SJCRH30 (cell line): ENCODE measurements around the gene GATAD1. TPM values are rescaled to one million over a fixed set of nuclear protein-coding genes. Genes with fewer than 3 reads are reported as not detected.
"Not testable (repeated sequence)": the region's sequence is repeated elsewhere in the genome, so short reads cannot be mapped to it uniquely, and the experiment has no call there.

Experiments
- DNase-seq, 2 experiments: peaks; one replicate each; pipeline ENCODE4 v3.0.0-alpha.2; 2015 to 2020
- H3K27ac ChIP-seq: fragments of 250-450 bp; sonication (Bioruptor Pico); 2 replicates; pipeline ENCODE4 v1.5.1; 2020; ENCODE audit warnings: mild to moderate bottlenecking, moderate library complexity
- H3K27me3 ChIP-seq: fragments of 250-450 bp; sonication (Bioruptor Pico); 2 replicates; pipeline ENCODE4 v1.5.1; 2020; ENCODE audit warnings: mild to moderate bottlenecking, moderate library complexity
- H3K36me3 ChIP-seq: fragments of 250-450 bp; sonication (Bioruptor Pico); 2 replicates; pipeline ENCODE4 v1.5.1; 2020; ENCODE audit warnings: mild to moderate bottlenecking, moderate library complexity
- H3K4me1 ChIP-seq: fragments of 250-450 bp; sonication (Bioruptor Pico); 2 replicates; pipeline ENCODE4 v1.5.1; 2020; ENCODE audit warnings: mild to moderate bottlenecking, moderate library complexity
- H3K4me3 ChIP-seq: fragments of 250-450 bp; sonication (Bioruptor Pico); 2 replicates; pipeline ENCODE4 v1.5.1; 2020; ENCODE audit warnings: mild to moderate bottlenecking, moderate library complexity
- H3K9me3 ChIP-seq: fragments of 250-450 bp; sonication (Bioruptor Pico); replicated peaks from 2 replicates; pipeline ENCODE4 v1.5.1; 2020; ENCODE audit warnings: mild to moderate bottlenecking, moderate library complexity
- total RNA-seq: library from RNA; depleted of rRNA; stranded (reverse); fragments of >200 nt; shearing (Covaris generic); gene quantifications from 2 replicates; pipeline ENCODE4 v1.2.3, GENCODE V29; 2014

GATAD1 gene
- total RNA-seq, 1 experiment from 2014 or later, result 57.1 TPM

GRCh38 chr7:92423710-92424131 is 23.6 kb upstream of the GATAD1 start:
- Histone ChIP-seq H3K4me1 (peaks cover 25% of the 10 kb centered on the region), H3K36me3 (no peaks in the 10 kb centered on the region), H3K9me3 (no peaks in the 10 kb centered on the region), H3K27ac (peak overlapping the region; percentile 42), H3K27me3 (no peaks in the 10 kb centered on the region), H3K4me3 (peak overlapping the region; percentile 63)
- no peak for DNase-seq

DNA sequence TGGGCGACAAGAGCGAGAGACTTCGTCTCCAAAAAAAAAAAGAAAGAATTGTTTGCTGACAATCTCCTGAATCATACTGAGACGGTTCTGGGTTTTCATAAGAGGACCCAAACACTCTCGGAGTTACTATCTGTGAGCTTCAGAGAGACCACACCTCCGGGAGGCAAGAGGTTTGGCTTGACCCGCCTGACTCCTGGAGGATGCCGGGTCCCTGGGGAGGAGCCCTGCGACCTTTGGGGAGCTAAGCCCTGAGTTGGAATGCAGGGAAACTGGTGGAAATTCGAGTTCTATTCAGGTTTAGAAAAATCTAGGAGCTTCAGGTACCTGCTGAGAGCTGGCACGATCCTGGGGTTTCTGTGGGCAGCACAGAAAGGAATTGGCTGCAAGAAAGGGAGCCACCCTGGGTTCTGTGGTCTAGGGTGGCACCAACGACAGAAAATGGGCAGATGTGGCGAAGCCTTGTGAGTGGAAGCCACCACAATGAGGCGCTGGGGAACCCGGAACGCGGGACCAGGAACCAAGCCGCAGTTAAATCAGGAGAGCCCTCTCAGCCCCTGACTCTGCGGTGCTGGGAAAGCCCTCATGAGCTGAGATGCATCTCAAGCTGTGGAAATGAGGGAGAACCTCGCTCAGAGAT is 21.9 kb upstream of the GATAD1 start:
- H3K4me1 ChIP-seq, result peaks cover 25% of the 10 kb centered on the region
- no peak for DNase-seq
- H3K27ac ChIP-seq, result no peak overlapping the region
- H3K4me3 ChIP-seq, result no peak overlapping the region
- no peaks in the 10 kb centered on the region for H3K27me3 ChIP-seq
- no peaks in the 10 kb centered on the region for H3K9me3 ChIP-seq
- H3K36me3 ChIP-seq, result no peaks in the 10 kb centered on the region

DNA sequence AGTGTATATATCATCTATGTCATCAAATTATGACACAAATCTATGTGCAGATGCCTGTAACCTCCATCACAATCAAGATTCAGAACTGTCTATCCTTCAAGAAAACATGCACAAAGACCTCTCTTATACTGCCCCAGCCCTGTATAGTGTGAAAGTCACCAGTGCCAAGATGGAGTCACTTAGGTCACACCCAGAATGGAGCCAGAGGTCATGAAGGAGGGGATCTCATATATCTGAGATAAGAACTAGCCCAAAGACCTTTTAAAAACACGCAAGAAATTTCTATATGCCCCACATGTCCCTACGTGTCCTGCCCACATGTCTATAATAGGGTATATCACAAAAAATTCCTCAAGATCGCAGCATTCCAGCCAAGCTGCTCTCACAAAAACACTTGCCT is 20.1 kb upstream of the GATAD1 start:
- no peak for DNase-seq
- Histone ChIP-seq H3K4me3 (no peak overlapping the region), H3K27ac (no peak overlapping the region), H3K36me3 (no peaks in the 10 kb centered on the region), H3K9me3 (no peaks in the 10 kb centered on the region), H3K4me1 (peaks cover 14% of the 10 kb centered on the region), H3K27me3 (no peaks in the 10 kb centered on the region)

GRCh38 chr7:92432299-92432946 is 14.9 kb upstream of the GATAD1 start:
- no peaks in the 10 kb centered on the region for H3K36me3 ChIP-seq
- H3K9me3 ChIP-seq, result no peaks in the 10 kb centered on the region; the same call in 1 of the 2 replicates
- DNase-seq, result no peak
- no peaks in the 10 kb centered on the region for H3K27me3 ChIP-seq
- no peak overlapping the region for H3K4me3 ChIP-seq
- no peak overlapping the region for H3K27ac ChIP-seq
- no peaks in the 10 kb centered on the region for H3K4me1 ChIP-seq

- DNase-seq, result no peak
- no peaks in the 10 kb centered on the region for H3K36me3 ChIP-seq
- peaks cover 2% of the 10 kb centered on the region for H3K4me1 ChIP-seq
- H3K27ac ChIP-seq, result no peak overlapping the region
- H3K9me3 ChIP-seq, result no peaks in the 10 kb centered on the region; the same call in 1 of the 2 replicates
- no peak overlapping the region for H3K4me3 ChIP-seq
- H3K27me3 ChIP-seq, result no peaks in the 10 kb centered on the region
Observed at GRCh38 chr7:92433019-92433418, 14.3 kb upstream of the GATAD1 start.

- no peaks in the 10 kb centered on the region for H3K36me3 ChIP-seq
Observed at GRCh38 chr7:92435542-92435941, 11.7 kb upstream of the GATAD1 start.

DNA sequence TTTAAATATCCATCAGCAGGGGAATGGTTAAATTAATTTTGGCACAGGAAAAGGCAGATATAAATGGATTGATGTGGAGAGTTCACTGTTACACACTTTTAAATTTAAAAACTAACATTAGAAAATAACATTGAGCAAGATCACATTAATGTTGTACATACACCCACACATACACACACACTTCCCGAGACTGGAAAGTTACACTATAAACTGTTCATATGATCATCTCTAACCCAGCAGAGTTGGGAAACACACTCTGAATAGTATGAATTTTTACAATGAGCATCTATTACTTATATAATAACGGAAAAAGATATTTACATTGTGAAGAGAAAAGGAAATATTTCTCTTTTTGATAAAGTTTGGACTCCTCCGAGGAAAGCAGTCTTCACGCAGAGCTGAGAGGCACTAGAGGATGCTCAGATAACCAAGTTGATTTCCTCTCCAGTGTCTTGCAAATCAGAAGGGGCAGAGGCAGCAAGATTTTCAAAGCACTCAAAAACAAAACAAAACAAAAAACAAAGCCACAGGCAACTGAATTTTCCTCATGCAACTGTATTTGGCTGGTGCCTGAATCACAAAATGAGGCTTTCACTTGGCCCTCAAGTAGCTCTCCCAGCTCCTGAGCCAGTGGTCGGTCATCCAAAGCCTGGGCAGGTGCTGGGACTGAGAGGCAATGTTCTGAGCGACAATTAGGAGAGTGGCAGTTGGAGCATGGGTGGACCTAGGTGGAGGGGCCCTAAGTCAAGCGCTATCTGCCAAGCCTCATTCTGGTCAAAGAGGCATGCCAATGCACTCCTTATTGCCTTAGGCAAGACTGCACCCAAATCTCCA is 10.5 kb upstream of the GATAD1 start:
- H3K4me3 ChIP-seq, result no peak overlapping the region
- H3K36me3 ChIP-seq, result no peaks in the 10 kb centered on the region
- no peak overlapping the region for H3K27ac ChIP-seq
- no peak for DNase-seq
- no peaks in the 10 kb centered on the region for H3K27me3 ChIP-seq
- no peaks in the 10 kb centered on the region; the same call in 1 of the 2 replicates for H3K9me3 ChIP-seq
- H3K4me1 ChIP-seq, result peaks cover 10% of the 10 kb centered on the region

More at GRCh38 chr7:92435542-92435941, 11.7 kb upstream of the GATAD1 start:
- H3K9me3 ChIP-seq, result no peaks in the 10 kb centered on the region; the same call in 1 of the 2 replicates
- no peaks in the 10 kb centered on the region for H3K27me3 ChIP-seq
- peaks cover 10% of the 10 kb centered on the region for H3K4me1 ChIP-seq
- no peak overlapping the region for H3K27ac ChIP-seq
- no peak overlapping the region for H3K4me3 ChIP-seq
- no peak for DNase-seq

- no peak overlapping the region for H3K4me3 ChIP-seq
- H3K36me3 ChIP-seq, result no peaks in the 10 kb centered on the region
- H3K27ac ChIP-seq, result no peak overlapping the region
- H3K27me3 ChIP-seq, result no peaks in the 10 kb centered on the region
- peaks cover 10% of the 10 kb centered on the region for H3K4me1 ChIP-seq
- no peaks in the 10 kb centered on the region; the same call in 1 of the 2 replicates for H3K9me3 ChIP-seq
- DNase-seq, result peak; percentile 36 to 38
Observed at GRCh38 chr7:92437956-92438491, 9.3 kb upstream of the GATAD1 start.

- not testable (repeated sequence) for H3K27me3 ChIP-seq, H3K4me1 ChIP-seq, H3K36me3 ChIP-seq, DNase-seq, H3K27ac ChIP-seq, H3K9me3 ChIP-seq, H3K4me3 ChIP-seq
Observed at GRCh38 chr7:92442720-92443119, 4.6 kb upstream of the GATAD1 start.

GRCh38 chr7:92446869-92447344 is 375 bp upstream of the GATAD1 start:
- peaks cover 8% of the 10 kb centered on the region; the same call in 1 of the 2 replicates for H3K4me1 ChIP-seq
- H3K27me3 ChIP-seq, result no peaks in the 10 kb centered on the region
- no peak for DNase-seq
- no peaks in the 10 kb centered on the region; the same call in 1 of the 2 replicates for H3K9me3 ChIP-seq
- peak overlapping the region; percentile 95 for H3K4me3 ChIP-seq
- peaks cover 29% of the 10 kb centered on the region for H3K36me3 ChIP-seq
- peak overlapping the region; percentile 88 for H3K27ac ChIP-seq

GRCh38 chr7:92448205-92448747 is 994 bp downstream of the GATAD1 start:
- H3K9me3 ChIP-seq, result no peaks in the 10 kb centered on the region; the same call in 1 of the 2 replicates
- peaks cover 8% of the 10 kb centered on the region; the same call in 1 of the 2 replicates for H3K4me1 ChIP-seq
- H3K27me3 ChIP-seq, result no peaks in the 10 kb centered on the region
- H3K4me3 ChIP-seq, result peak overlapping the region; percentile 95
- DNase-seq, result peak; percentile 57 to 70
- peak overlapping the region; percentile 88 for H3K27ac ChIP-seq
- peaks cover 42% of the 10 kb centered on the region for H3K36me3 ChIP-seq

GRCh38 chr7:92451645-92452044 is 4.4 kb downstream of the GATAD1 start:
- Histone ChIP-seq H3K36me3 (peaks cover 70% of the 10 kb centered on the region), H3K27ac (no peak overlapping the region), H3K9me3 (no peaks in the 10 kb centered on the region), H3K27me3 (no peaks in the 10 kb centered on the region), H3K4me1 (peaks cover 8% of the 10 kb centered on the region; the same call in 1 of the 2 replicates), H3K4me3 (no peak overlapping the region)
- DNase-seq, result no peak

- Histone ChIP-seq H3K36me3 (peaks cover 65% of the 10 kb centered on the region), H3K27ac (no peak overlapping the region)
- no peak for DNase-seq
Observed at GRCh38 chr7:92456236-92456635, 9.0 kb downstream of the GATAD1 start.

GRCh38 chr7:92460109-92460508 is 12.8 kb downstream of the GATAD1 start:
- no peak for DNase-seq
- Histone ChIP-seq H3K27ac (no peak overlapping the region; the same call in 1 of the 2 replicates), H3K4me1 (peaks cover 13% of the 10 kb centered on the region), H3K27me3 (no peaks in the 10 kb centered on the region), H3K36me3 (peaks cover 34% of the 10 kb centered on the region), H3K4me3 (no peak overlapping the region), H3K9me3 (no peaks in the 10 kb centered on the region)

More at GRCh38 chr7:92456236-92456635, 9.0 kb downstream of the GATAD1 start:
- no peaks in the 10 kb centered on the region for H3K27me3 ChIP-seq
- no peaks in the 10 kb centered on the region for H3K9me3 ChIP-seq
- H3K4me1 ChIP-seq, result peaks cover 6% of the 10 kb centered on the region
- no peak overlapping the region for H3K4me3 ChIP-seq
